Measurements from ENCODE around the gene ZNF746. TPM values are rescaled to one million over a fixed set of nuclear protein-coding genes. Genes with fewer than 3 reads are reported as not detected.

Gene ZNF746
- total and polyA plus RNA-seq, 10 of the 15 experiments (the other 5 are each of a cell fraction or from before 2014, with no cell fraction given), result 1.2 to 19.0 (median 6.3) TPM

GRCh38 chr7:149496642-149497391 is 792 bp downstream of the ZNF746 start:
- 14% methylated on average over 24 of the region's 51 CpGs for WGBS (ENCODE audit: insufficient coverage, insufficient replicate concordance, low lambda C conversion rate, missing lambda C conversion rate)
- Histone ChIP-seq H3K9me3 (replicated peaks; ENCODE audit: control insufficient read depth, insufficient read depth, low read length) (no peaks in the 10 kb centered on the region), H3K36me3 (ENCODE audit: control insufficient read depth in 2 of 2, insufficient read depth in 2 of 2, low read length in 1 of 2) (peaks cover 4 to 6% of the 10 kb centered on the region in 2 experiments; a peak in 3 of 4 replicates), H3K4me3 (peak overlapping the region; percentile 87), H3K27ac (ENCODE audit: control insufficient read depth, insufficient read depth) (peak overlapping the region; percentile 67), H2AFZ (ENCODE audit: control insufficient read depth, low read depth, low read length) (peak overlapping the region; percentile 55), H3K4me1 (ENCODE audit: control insufficient read depth, insufficient read depth, low read length) (peaks cover 14% of the 10 kb centered on the region), H3K9ac (ENCODE audit: control insufficient read depth, insufficient read depth, low read length) (peak overlapping the region; percentile 89), H4K20me1 (ENCODE audit: control insufficient read depth, insufficient read depth) (no peaks in the 10 kb centered on the region), H3K4me2 (ENCODE audit: control insufficient read depth, insufficient read depth) (peak overlapping the region; percentile 60), H3K79me2 (ENCODE audit: control insufficient read depth, insufficient read depth, low read length) (peaks cover 26% of the 10 kb centered on the region), H3K27me3 (replicated peaks in 1 of 2; ENCODE audit: control insufficient read depth in 2 of 2, insufficient read depth in 2 of 2, low read length in 1 of 2) (no peaks in the 10 kb centered on the region)
- in situ Hi-C loops (cut with MboI) (no loop called here), intact Hi-C loops (cut with micrococcal nuclease; ENCODE audit: unreplicated experiment) (loop anchor here (2.0 to 5.0 kb wide), 5 partner anchors 36 to 185 kb away; partner anchors contain the start of gene ZNF777)
- DNase-seq (ENCODE audit: low read depth, low spot score) (no peak), ATAC-seq (peak; percentile 42), FAIRE-seq (no peak)
- TF ChIP-seq MYB (IDR thresholded peaks at IDR 0.05; ENCODE audit: borderline replicate concordance, low read depth, low read length) (no peak), ZBTB11 (CRISPR knock-in tag; IDR thresholded peaks at IDR 0.05) (no peak), E2F8 (IDR thresholded peaks at IDR 0.05; ENCODE audit: low read depth, partially characterized antibody) (no peak), ASH2L (IDR thresholded peaks at IDR 0.05; ENCODE audit: borderline replicate concordance, low read depth) (no peak), NKRF (conservative IDR thresholded peaks at IDR 0.05) (no peak), ZNF622 (IDR thresholded peaks at IDR 0.05) (no peak)
- ChIA-PET CTCF (interaction anchor here (1.2 kb wide), 1 partner anchor 54 kb away, joined by 3 read pairs; no protein-coding TSS in a partner anchor), RAD21 (ENCODE audit: unreplicated experiment) (interaction anchor here (0.6 kb wide), 1 partner anchor 232 kb away, joined by 3 read pairs; no protein-coding TSS in a partner anchor), POLR2A (interaction anchor here (0.5 kb wide), 1 partner anchor 269 kb away, joined by 5 read pairs; no protein-coding TSS in a partner anchor), SMC1A (ENCODE audit: uncharacterized antibody, unreplicated experiment) (interaction anchor here (1.1 to 2.2 kb wide), 3 partner anchors 187 to 302 kb away, joined by 3 to 7 read pairs (median 4); partner anchors contain the start of gene ZNF282)
- no TSS peak for BruUV-seq (replicated peaks)
